Right hindlimb (tissue), 1 donor: Measurements from ENCODE around the gene LCLAT1.
A peak's percentile ranks its signal among the peaks of the same experiment; 100 is the strongest.
"Not testable (repeated sequence)": the region's sequence is repeated elsewhere in the genome, so short reads cannot be mapped to it uniquely, and the experiment has no call there.

Experiments used
- DNase-seq: peaks from one replicate; pipeline ENCODE4 v3.0.0-alpha.2; 2018

LCLAT1 gene

GRCh38 chr2:30612371-30612770, 165.3 kb downstream of the LCLAT1 start:
- no peak for DNase-seq

GRCh38 chr2:30613001-30613400, 166.0 kb downstream of the LCLAT1 start:
- no peak for DNase-seq

- not testable (repeated sequence) for DNase-seq
Measured at GRCh38 chr2:30614227-30614626, 167.2 kb downstream of the LCLAT1 start.

- DNase-seq, result no peak
Measured at GRCh38 chr2:30615926-30616325, 168.9 kb downstream of the LCLAT1 start.

GRCh38 chr2:30620102-30620501, 173.1 kb downstream of the LCLAT1 start:
- DNase-seq, result peak; percentile 27

- DNase-seq, result no peak
Measured at GRCh38 chr2:30621836-30622235, 174.8 kb downstream of the LCLAT1 start.

GRCh38 chr2:30622452-30622851, 175.4 kb downstream of the LCLAT1 start:
- DNase-seq, result no peak

- DNase-seq, result no peak
Measured at GRCh38 chr2:30625276-30625675, 178.2 kb downstream of the LCLAT1 start.

GRCh38 chr2:30625701-30626100, 178.7 kb downstream of the LCLAT1 start:
- DNase-seq, result no peak

GRCh38 chr2:30626397-30626796, 179.4 kb downstream of the LCLAT1 start:
- DNase-seq, result no peak

- no peak for DNase-seq
Measured at GRCh38 chr2:30627151-30627550, 180.1 kb downstream of the LCLAT1 start.

GRCh38 chr2:30628341-30628740, 181.3 kb downstream of the LCLAT1 start:
- no peak for DNase-seq

- no peak for DNase-seq
Measured at GRCh38 chr2:30629866-30630265, 182.8 kb downstream of the LCLAT1 start.

- DNase-seq, result no peak
Measured at GRCh38 chr2:30631051-30631671, 184.1 kb downstream of the LCLAT1 start.

- DNase-seq, result no peak
Measured at GRCh38 chr2:30633039-30633438, 186.0 kb downstream of the LCLAT1 start.

- no peak for DNase-seq
Measured at GRCh38 chr2:30636311-30636710, 189.3 kb downstream of the LCLAT1 start.

- no peak for DNase-seq
Measured at GRCh38 chr2:30639836-30640235, 192.8 kb downstream of the LCLAT1 start.

- DNase-seq, result no peak
Measured at GRCh38 chr2:30641765-30642345, 194.8 kb downstream of the LCLAT1 start.

GRCh38 chr2:30643013-30643412, 196.0 kb downstream of the LCLAT1 start:
- DNase-seq, result not testable (repeated sequence)

- DNase-seq, result no peak
Measured at GRCh38 chr2:30643674-30644073, 196.6 kb downstream of the LCLAT1 start.

GRCh38 chr2:30645081-30645744, 198.2 kb downstream of the LCLAT1 start:
- DNase-seq, result no peak

GRCh38 chr2:30645745-30646119, 198.7 kb downstream of the LCLAT1 start:
- DNase-seq, result no peak

- no peak for DNase-seq
Measured at GRCh38 chr2:30647752-30648457, 200.9 kb downstream of the LCLAT1 start.

- no peak for DNase-seq
Measured at GRCh38 chr2:30649278-30649677, 202.2 kb downstream of the LCLAT1 start.
